HepG2 (cell line): Measurements from ENCODE around the gene ZNFX1. TPM values are rescaled to one million over a fixed set of nuclear protein-coding genes. Genes with fewer than 3 reads are reported as not detected.
A peak's percentile ranks its signal among the peaks of the same experiment; 100 is the strongest.
"Not testable (repeated sequence)": the region's sequence is repeated elsewhere in the genome, so short reads cannot be mapped to it uniquely, and the experiment has no call there.

Experiments
- ATAC-seq: fragments of 200-7000 bp; cut with Tn5 transposase; 3 replicates; pipeline ENCODE4 v1.9.1; 2020; ENCODE audit warnings: mild to moderate bottlenecking, moderate library complexity
- BruUV-seq: library from RNA; stranded (reverse); fragments of 400-500 nt; replicated peaks from 2 replicates; lab custom pipeline; 2021; lab: Mats Ljungman, UMichigan
- CTCF ChIA-PET: fragments of 300-600 bp; formaldehyde crosslinking; extraction: SDS; loops from one replicate; lab custom pipeline; 2021; ENCODE audit warnings: low total read pairs, inconsistent platforms, low intra/inter-chr PET ratio; lab: Yijun Ruan, JAX
- POLR2A ChIA-PET: fragments of 350-600 bp; sonication (Branson Sonifier 250); formaldehyde crosslinking; loops from one replicate; lab custom pipeline; 2020; ENCODE audit warnings: antibody characterized with exemption, inconsistent platforms; lab: Yijun Ruan, JAX
- DNase-seq: peaks from one replicate; pipeline ENCODE4 v3.0.0-alpha.2; 2015; ENCODE audit warnings: low spot score
- FAIRE-seq: peaks from 3 replicates; lab custom pipeline; 2011; peaks lifted over from hg19 to GRCh38; lab: Jason Lieb, UNC
- H2AFZ ChIP-seq: one replicate; pipeline ENCODE4 v1.6.1; 2011; ENCODE audit warnings: low read length, inconsistent platforms
- H3K27ac ChIP-seq: fragments of 300-600 bp; 3 replicates; pipeline ENCODE4 v1.8.0; 2011; ENCODE audit warnings: mixed run types, mild to moderate bottlenecking, mixed read lengths, low read length, inconsistent platforms; ENCODE audit not compliant: insufficient read depth; ENCODE audit errors: extremely low read length
- H3K27me3 ChIP-seq, 2 experiments: fragments of 200-600 bp in 1 of 2; 2 replicates in 1 of 2; 3 replicates in 1 of 2; pipeline versions ENCODE4 v1.6.0 to v1.8.0; 2011; ENCODE audit warnings: low read length in 2 of 2, mild to moderate bottlenecking in 2 of 2, moderate library complexity in 2 of 2, inconsistent platforms in 1 of 2; ENCODE audit not compliant: insufficient read depth in 2 of 2, control insufficient read depth in 1 of 2
- H3K36me3 ChIP-seq, 2 experiments: fragments of 200-600 bp in 1 of 2; replicated peaks in 1 of 2; 2 replicates in 1 of 2; 3 replicates in 1 of 2; pipeline versions ENCODE4 v1.5.1 to v1.8.0; 2011; ENCODE audit warnings: low read length in 2 of 2, inconsistent platforms in 1 of 2; ENCODE audit not compliant: insufficient read depth in 2 of 2, control insufficient read depth in 1 of 2
- H3K4me1 ChIP-seq: 2 replicates; pipeline ENCODE4 v1.5.1; 2012; ENCODE audit warnings: low read length, inconsistent platforms; ENCODE audit not compliant: insufficient read depth
- H3K4me2 ChIP-seq: 2 replicates; pipeline ENCODE4 v1.6.0; 2011; ENCODE audit warnings: low read depth, low read length, inconsistent platforms
- H3K4me3 ChIP-seq, 3 experiments: fragments of 200-600 bp in 1 of 3; sonication (generic), shearing (Covaris generic) in 1 of 3; replicated peaks in 1 of 3; 2 replicates each; pipeline ENCODE4 v1.5.1; 2011 to 2016; ENCODE audit warnings: low read length in 3 of 3, inconsistent platforms in 2 of 3, low read depth in 2 of 3, mild to moderate bottlenecking in 2 of 3, control low read depth in 1 of 3, mixed read lengths in 1 of 3; ENCODE audit not compliant: insufficient read depth in 1 of 3
- H3K79me2 ChIP-seq: one replicate; pipeline ENCODE4 v1.6.1; 2011; ENCODE audit warnings: low read length, inconsistent platforms; ENCODE audit not compliant: insufficient read depth
- H3K9ac ChIP-seq: 2 replicates; pipeline ENCODE4 v1.6.0; 2011; ENCODE audit warnings: mild to moderate bottlenecking, low read depth, low read length, inconsistent platforms; ENCODE audit not compliant: insufficient read depth
- H3K9me3 ChIP-seq: 2 replicates; pipeline ENCODE4 v1.5.1; 2012; ENCODE audit warnings: mild to moderate bottlenecking, low read length
- H4K20me1 ChIP-seq: 2 replicates; pipeline ENCODE4 v1.6.0; 2011; ENCODE audit warnings: inconsistent platforms, mild to moderate bottlenecking, low read length, moderate library complexity; ENCODE audit not compliant: insufficient read depth
- FOSL2 ChIP-seq: sonication (generic); formaldehyde crosslinking; IDR thresholded peaks from 2 replicates; pipeline ENCODE4 v1.4.0; 2020; ENCODE audit warnings: missing genetic modification reagents
- RCOR2 ChIP-seq: IDR thresholded peaks from 2 replicates; pipeline ENCODE4 v1.6.1; 2016; ENCODE audit warnings: missing biosample characterization, missing genetic modification reagents
- ZNF121 ChIP-seq: sonication (generic); formaldehyde crosslinking; IDR thresholded peaks from 2 replicates; pipeline ENCODE4 v1.5.0; 2020; ENCODE audit warnings: mild to moderate bottlenecking, missing genetic modification reagents
- ZNF605 ChIP-seq: sonication (generic); formaldehyde crosslinking; IDR thresholded peaks from 2 replicates; pipeline ENCODE4 v1.8.0; 2022; ENCODE audit warnings: mild to moderate bottlenecking, missing genetic modification reagents
- ZNF615 ChIP-seq: sonication (generic); formaldehyde crosslinking; IDR thresholded peaks from 2 replicates; pipeline ENCODE4 v1.5.0; 2020; ENCODE audit warnings: mild to moderate bottlenecking, missing genetic modification reagents, borderline replicate concordance
- WGBS: methylation state at CpG from one replicate; pipeline ENCODE4 v1.1.6; 2017; ENCODE audit warnings: low lambda C conversion rate; 5-methylcytosine and 5-hydroxymethylcytosine counted together
- in situ Hi-C: cut with HindIII; loops from 2 replicates; pipeline ENCODE4 v1.10.0; 2017; ENCODE audit warnings: low pct_unique_long_range_greater_than_20kb; ENCODE audit not compliant: extremely low pct_ligation_motif_present
- intact Hi-C: fragments of 100-400 bp; cut with micrococcal nuclease; formaldehyde crosslinking; loops from one replicate; pipeline ENCODE4 v1.10.0; 2022; ENCODE audit not compliant: unreplicated experiment
- polyA plus RNA-seq, 8 experiments: library from polyadenylated mRNA; depleted of rRNA in 3 of 8; stranded (reverse) in 7 of 8; unstranded in 1 of 8; fragments of >200 nt; fragmentation: Illumina TruSeq in 4 of 8; extraction: Trizol in 4 of 8; gene quantifications; 2 replicates each; pipeline versions ENCODE4 v1.2.1 to v1.2.3, GENCODE V29; 2011 to 2016; ENCODE audit warnings: low read depth in 4 of 8, missing spikeins in 1 of 8, mixed read lengths in 1 of 8; ENCODE audit not compliant: insufficient read depth in 1 of 8
- small RNA-seq, 3 experiments: library from RNA; depleted of rRNA; stranded (forward); fragments of <200 nt; gene quantifications; one replicate each; pipeline ENCODE3, GENCODE V24; 2012; ENCODE audit warnings: low read depth in 2 of 3, low replicate concordance in 1 of 3; ENCODE audit not compliant: insufficient read length in 3 of 3, insufficient read depth in 2 of 3
- total RNA-seq, 5 experiments: library from RNA; depleted of rRNA; stranded (reverse); fragments of >200 nt; fragmentation: Illumina TruSeq; extraction: Trizol; gene quantifications; 2 replicates each; pipeline ENCODE4 v1.2.3, GENCODE V29; 2016; ENCODE audit warnings: low read depth in 1 of 5
- TF ChIP-seq, protein P1 (sequence below): sonication (generic); formaldehyde crosslinking; IDR thresholded peaks from 2 replicates; pipeline ENCODE4 v1.9.0; 2022; ENCODE audit warnings: missing genetic modification reagents, mild to moderate bottlenecking, borderline replicate concordance

ZNFX1 gene
- total and polyA plus RNA-seq, 2 of the 13 experiments (the other 11 are each of a cell fraction or from before 2014, with no cell fraction given) = 2.9 to 11.1 TPM

DNA sequence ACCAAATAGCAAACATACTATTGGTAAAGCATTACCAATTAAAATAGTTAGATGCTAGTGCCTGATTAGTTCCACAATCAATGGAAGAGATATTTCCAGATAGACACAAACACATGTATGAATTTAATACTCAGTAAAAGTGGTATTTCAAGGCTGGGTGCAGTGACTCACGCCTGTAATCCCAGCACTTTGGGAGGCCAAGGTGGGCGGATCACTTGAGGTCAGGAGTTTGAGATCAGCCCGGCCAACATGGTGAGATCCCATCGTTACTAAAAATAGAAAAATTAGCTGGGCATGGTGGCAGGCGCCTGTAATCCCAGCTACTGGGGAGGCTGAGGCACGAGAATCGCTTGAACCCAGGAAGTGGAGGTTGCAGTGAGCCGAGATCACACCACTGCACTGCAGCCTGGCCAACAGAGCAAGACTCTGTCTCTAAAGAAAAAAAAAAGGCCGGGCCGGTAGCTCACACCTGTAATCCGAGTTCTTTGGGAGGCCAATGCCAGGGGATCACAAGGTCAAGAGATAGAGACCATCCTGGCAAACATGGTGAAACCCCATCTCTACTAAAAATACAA is 84.8 kb downstream of the ZNFX1 start:
- H3K27me3 ChIP-seq, FAIRE-seq, H3K36me3 ChIP-seq, in situ Hi-C loops, CTCF ChIA-PET, ATAC-seq, H3K4me3 ChIP-seq, H3K9me3 ChIP-seq, H3K9ac ChIP-seq, H2AFZ ChIP-seq, H3K4me2 ChIP-seq, H4K20me1 ChIP-seq, intact Hi-C loops, BruUV-seq, DNase-seq, H3K79me2 ChIP-seq, H3K27ac ChIP-seq: not testable (repeated sequence)
- WGBS = 46% methylated on average over 11 of the region's 11 CpGs
- POLR2A ChIA-PET = interaction anchor here (1.4 kb wide), 1 partner anchor 26 kb away, joined by 4 read pairs; the partner anchor contains the start of gene DDX27
- TF ChIP-seq ZNF615 (0 out of 2 replicates have a peak, but pooled peaks have one; percentile 35), ZNF605 (CRISPR knock-in tag) (0 out of 2 replicates have a peak, but pooled peaks have one; percentile 22), FOSL2 (CRISPR knock-in tag) (0 out of 2 replicates have a peak, but pooled peaks have one; percentile 25), RCOR2 (CRISPR knock-in tag) (peak; percentile 13; the same call in 1 of the 2 replicates), ZNF121 (CRISPR knock-in tag) (peak; percentile 94)
- TF ChIP-seq, protein P1, sequence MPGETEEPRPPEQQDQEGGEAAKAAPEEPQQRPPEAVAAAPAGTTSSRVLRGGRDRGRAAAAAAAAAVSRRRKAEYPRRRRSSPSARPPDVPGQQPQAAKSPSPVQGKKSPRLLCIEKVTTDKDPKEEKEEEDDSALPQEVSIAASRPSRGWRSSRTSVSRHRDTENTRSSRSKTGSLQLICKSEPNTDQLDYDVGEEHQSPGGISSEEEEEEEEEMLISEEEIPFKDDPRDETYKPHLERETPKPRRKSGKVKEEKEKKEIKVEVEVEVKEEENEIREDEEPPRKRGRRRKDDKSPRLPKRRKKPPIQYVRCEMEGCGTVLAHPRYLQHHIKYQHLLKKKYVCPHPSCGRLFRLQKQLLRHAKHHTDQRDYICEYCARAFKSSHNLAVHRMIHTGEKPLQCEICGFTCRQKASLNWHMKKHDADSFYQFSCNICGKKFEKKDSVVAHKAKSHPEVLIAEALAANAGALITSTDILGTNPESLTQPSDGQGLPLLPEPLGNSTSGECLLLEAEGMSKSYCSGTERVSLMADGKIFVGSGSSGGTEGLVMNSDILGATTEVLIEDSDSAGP (CRISPR knock-in tag) = 0 out of 2 replicates have a peak, but pooled peaks have one; percentile 28
- H3K4me1 ChIP-seq = peaks cover 21% of the 10 kb centered on the region

Small RNA genes within 50 kb of the gene (small RNA-seq; reads per million reads assigned to genes)
- 3,831 to 30,185 (median 10,365) reads per million in 3 experiments for gene SNORD12B
- 1,849 to 37,003 (median 2,211) reads per million in 3 experiments for gene SNORD12C

Other genes starting within 250 kb of the ZNFX1 start
- gene CSE1L, start 231.7 kb downstream of the ZNFX1 start, total RNA-seq (2016; rRNA removed; fragmentation: Illumina TruSeq; extraction: Trizol) = 258 and 449 TPM in 2 replicates
- gene CSE1L, start 231.7 kb downstream of the ZNFX1 start, polyA plus RNA-seq (2011; rRNA removed) = 37.1 and 56.9 TPM in 2 replicates
- gene STAU1, start 89.7 kb downstream of the ZNFX1 start, total RNA-seq (2016; rRNA removed; fragmentation: Illumina TruSeq; extraction: Trizol) = 119 and 186 TPM in 2 replicates
- gene STAU1, start 89.7 kb downstream of the ZNFX1 start, polyA plus RNA-seq (2011; rRNA removed) = 121 and 133 TPM in 2 replicates
- gene DDX27, start 58.6 kb downstream of the ZNFX1 start, total RNA-seq (2016; rRNA removed; fragmentation: Illumina TruSeq; extraction: Trizol) = 72.8 and 88.3 TPM in 2 replicates
- 42.6 and 48.0 TPM in 2 replicates for gene DDX27, start 58.6 kb downstream of the ZNFX1 start, polyA plus RNA-seq (2011; rRNA removed)
- 0.02 TPM in 1 of 2 replicates, not detected in the other for gene KCNB1, start 204.6 kb upstream of the ZNFX1 start, total RNA-seq (2016; rRNA removed; fragmentation: Illumina TruSeq; extraction: Trizol)
- 0.01 TPM in 1 of 2 replicates, not detected in the other for gene KCNB1, start 204.6 kb upstream of the ZNFX1 start, polyA plus RNA-seq (2011; rRNA removed)